Liver (tissue), 9 donors: ENCODE results near the gene ALK. TPM values are rescaled to one million over a fixed set of nuclear protein-coding genes. Genes with fewer than 3 reads are reported as not detected.

ENCODE experiments used
- DNase-seq: peaks from one replicate; pipeline ENCODE4 v3.0.0-alpha.2; 2017; ENCODE audit warnings: low spot score
- H3K27ac ChIP-seq, 2 donors: one replicate each; pipeline ENCODE4 v1.7.0; 2013; ENCODE audit warnings: inconsistent platforms in 2 of 2, low read length in 2 of 2, control low read depth in 1 of 2, low read depth in 1 of 2, mild to moderate bottlenecking in 1 of 2
- H3K27me3 ChIP-seq, 4 donors: one replicate each; pipeline versions ENCODE4 v1.6.1 to v1.7.0; 2013; ENCODE audit warnings: low read length in 3 of 4, inconsistent platforms in 1 of 4, mild to moderate bottlenecking in 1 of 4, moderate library complexity in 1 of 4; ENCODE audit not compliant: control insufficient read depth in 4 of 4, insufficient read depth in 4 of 4
- H3K36me3 ChIP-seq, 4 donors: one replicate each; pipeline versions ENCODE4 v1.6.1 to v1.7.0; 2013; ENCODE audit warnings: low read length in 3 of 4, mild to moderate bottlenecking in 3 of 4, low read depth in 1 of 4, moderate library complexity in 1 of 4; ENCODE audit not compliant: control insufficient read depth in 4 of 4, insufficient read depth in 3 of 4
- H3K4me1 ChIP-seq, 4 donors: one replicate each; pipeline versions ENCODE4 v1.6.1 to v1.7.0; 2013; ENCODE audit warnings: low read length in 3 of 4, mild to moderate bottlenecking in 3 of 4, moderate library complexity in 1 of 4; ENCODE audit not compliant: control insufficient read depth in 4 of 4, insufficient read depth in 4 of 4
- H3K4me3 ChIP-seq, 3 donors: one replicate each; pipeline versions ENCODE4 v1.6.1 to v1.7.0; 2013; ENCODE audit warnings: low read length in 3 of 3, control low read depth in 1 of 3, low read depth in 1 of 3, mild to moderate bottlenecking in 1 of 3
- H3K9ac ChIP-seq, 2 donors: one replicate each; pipeline ENCODE4 v1.7.0; 2013; ENCODE audit warnings: low read length in 2 of 2, mild to moderate bottlenecking in 2 of 2, moderate library complexity in 2 of 2, control low read depth in 1 of 2, low read depth in 1 of 2
- H3K9me3 ChIP-seq, 4 donors: one replicate each; pipeline versions ENCODE4 v1.6.1 to v1.7.0; 2013; ENCODE audit warnings: low read length in 3 of 4; ENCODE audit not compliant: control insufficient read depth in 4 of 4
- ATF3 ChIP-seq: IDR thresholded peaks from 2 replicates; pipeline ENCODE4 v1.6.1; 2016; ENCODE audit warnings: antibody characterized with exemption
- CTCF ChIP-seq: fragments of 150-350 bp; IDR thresholded peaks from 2 replicates; pipeline ENCODE4 v1.5.1; 2017; ENCODE audit warnings: improper control_type of control experiment, low read depth, low read length; ENCODE audit not compliant: missing input control
- EGR1 ChIP-seq, 2 donors: IDR thresholded peaks; 2 replicates each; pipeline ENCODE4 v1.6.1; 2016 to 2018; ENCODE audit warnings: antibody characterized with exemption in 2 of 2, low read depth in 2 of 2
- FOXA1 ChIP-seq: IDR thresholded peaks from 2 replicates; pipeline ENCODE4 v1.6.1; 2016; ENCODE audit warnings: antibody characterized with exemption
- FOXA2 ChIP-seq: IDR thresholded peaks from 2 replicates; pipeline ENCODE4 v1.6.1; 2016; ENCODE audit warnings: antibody characterized with exemption
- GABPA ChIP-seq, 2 donors: IDR thresholded peaks in 1 of 2; conservative IDR thresholded peaks in 1 of 2; 2 replicates each; pipeline ENCODE4 v1.6.1; 2016; ENCODE audit warnings: antibody characterized with exemption in 2 of 2, mild to moderate bottlenecking in 1 of 2, moderate library complexity in 1 of 2
- HNF4A ChIP-seq, 2 donors: conservative IDR thresholded peaks; 2 replicates each; pipeline ENCODE4 v1.6.1; 2016; ENCODE audit warnings: antibody characterized with exemption in 2 of 2, mild to moderate bottlenecking in 2 of 2
- JUND ChIP-seq, 2 donors: IDR thresholded peaks; 2 replicates each; pipeline ENCODE4 v1.6.1; 2016; ENCODE audit warnings: antibody characterized with exemption in 2 of 2
- MAX ChIP-seq: IDR thresholded peaks from 2 replicates; pipeline ENCODE4 v1.6.1; 2016; ENCODE audit warnings: antibody characterized with exemption
- NR2F2 ChIP-seq: IDR thresholded peaks from 2 replicates; pipeline ENCODE4 v1.6.1; 2016; ENCODE audit warnings: antibody characterized with exemption
- RAD21 ChIP-seq, 2 donors: IDR thresholded peaks; 2 replicates each; pipeline ENCODE4 v1.6.1; 2016; ENCODE audit warnings: antibody characterized with exemption in 2 of 2, mild to moderate bottlenecking in 2 of 2
- REST ChIP-seq: IDR thresholded peaks from 2 replicates; pipeline ENCODE4 v1.6.1; 2016; ENCODE audit warnings: antibody characterized with exemption, mild to moderate bottlenecking
- RXRA ChIP-seq, 2 donors: IDR thresholded peaks; 2 replicates each; pipeline ENCODE4 v1.6.1; 2017 to 2018; ENCODE audit warnings: antibody characterized with exemption in 2 of 2, mild to moderate bottlenecking in 1 of 2
- SP1 ChIP-seq: IDR thresholded peaks from 2 replicates; pipeline ENCODE4 v1.6.1; 2018; ENCODE audit warnings: antibody characterized with exemption, mild to moderate bottlenecking
- TAF1 ChIP-seq: conservative IDR thresholded peaks from 2 replicates; pipeline ENCODE4 v1.6.1; 2016; ENCODE audit warnings: antibody characterized with exemption, mild to moderate bottlenecking
- YY1 ChIP-seq: IDR thresholded peaks from 2 replicates; pipeline ENCODE4 v1.6.1; 2016; ENCODE audit warnings: antibody characterized with exemption, mild to moderate bottlenecking
- ZBTB33 ChIP-seq: IDR thresholded peaks from 2 replicates; pipeline ENCODE4 v1.6.1; 2016; ENCODE audit warnings: antibody characterized with exemption
- WGBS: extraction: QIAGEN DNeasy Blood & Tissue Kit; methylation state at CpG from one replicate; pipeline ENCODE4 v1.1.7; 2013; 5-methylcytosine and 5-hydroxymethylcytosine counted together
- polyA plus RNA-seq, 2 donors: library from polyadenylated mRNA; stranded (reverse) in 1 of 2; unstranded in 1 of 2; fragments of 200-250 nt in 1 of 2; fragments of >200 nt in 1 of 2; fragmentation: Nextera tagmentation in 1 of 2; extraction: Ambion mirVana in 1 of 2; gene quantifications; one replicate each; pipeline versions ENCODE4 v1.2.1 to v1.2.3, GENCODE V29; 2013 to 2015
- total RNA-seq, 2 donors: library from RNA; depleted of rRNA; stranded (reverse); fragments of >200 nt; gene quantifications; one replicate each; pipeline ENCODE4 v1.2.3, GENCODE V29; 2014
- donor health status: healthy.
- donor health status: healthy.
- donor health status: healthy.
- donor health status: healthy.
- donor health status: healthy.

The ALK gene
- total and polyA plus RNA-seq, 4 donors: under 0.01 TPM; not detected in 3

GRCh38 chr2:29159125-29159524 is 762.3 kb downstream of the ALK start:
- Histone ChIP-seq H3K36me3 (peaks cover 0 to 5% (median 2%) of the 10 kb centered on the region in 4 donors), H3K27me3 (peaks cover 0 to 5% (median 0%) of the 10 kb centered on the region in 4 donors), H3K9ac (no peak overlapping the region), H3K27ac (no peak overlapping the region), H3K4me3 (no peak overlapping the region), H3K9me3 (no peaks in the 10 kb centered on the region), H3K4me1 (no peaks in the 10 kb centered on the region)
- TF ChIP-seq RXRA (IDR thresholded peaks at IDR 0.05) (no peak), EGR1 (IDR thresholded peaks at IDR 0.05; ENCODE audit: low read depth in 2 of 2) (no peak), RAD21 (IDR thresholded peaks at IDR 0.05) (no peak)
- DNase-seq: no peak
- 86% methylated on average over 1 of the region's 1 CpG for WGBS

- TF ChIP-seq GABPA (IDR thresholded peaks at IDR 0.05 in 1 of 2, conservative IDR thresholded peaks at IDR 0.05 in 1 of 2) (no peak), ATF3 (no peak)
- no peaks in the 10 kb centered on the region for H3K9me3 ChIP-seq
- H3K27me3 ChIP-seq: peaks cover 0 to 5% (median 0%) of the 10 kb centered on the region in 4 donors
- no peak overlapping the region for H3K9ac ChIP-seq
- H3K4me1 ChIP-seq: no peaks in the 10 kb centered on the region
- DNase-seq: no peak
- 75% methylated on average over 4 of the region's 4 CpGs for WGBS
- peaks cover 0 to 5% (median 2%) of the 10 kb centered on the region in 4 donors for H3K36me3 ChIP-seq
- H3K27ac ChIP-seq: no peak overlapping the region
- H3K4me3 ChIP-seq: no peak overlapping the region
Observed at GRCh38 chr2:29157131-29157530, 764.3 kb downstream of the ALK start.

- H3K27me3 ChIP-seq: peaks cover 0 to 5% (median 0%) of the 10 kb centered on the region in 4 donors
- H3K9me3 ChIP-seq: no peaks in the 10 kb centered on the region
- WGBS: 85% methylated on average over 2 of the region's 2 CpGs
- TF ChIP-seq EGR1 (IDR thresholded peaks at IDR 0.05; ENCODE audit: low read depth in 2 of 2): no peak
- TF ChIP-seq ZBTB33: no peak
- no peak for TF ChIP-seq JUND (IDR thresholded peaks at IDR 0.05)
- no peak for TF ChIP-seq REST
- no peak for TF ChIP-seq TAF1
- no peak for TF ChIP-seq HNF4A (conservative IDR thresholded peaks at IDR 0.05)
- no peak for TF ChIP-seq ATF3
- no peak for TF ChIP-seq NR2F2
- no peak for TF ChIP-seq SP1
- no peak for TF ChIP-seq CTCF
- no peak for TF ChIP-seq RXRA (IDR thresholded peaks at IDR 0.05)
- TF ChIP-seq FOXA1: no peak
- no peak for TF ChIP-seq YY1
- no peak for TF ChIP-seq MAX
- no peak for TF ChIP-seq FOXA2
- TF ChIP-seq RAD21 (IDR thresholded peaks at IDR 0.05): no peak
- no peak for TF ChIP-seq GABPA (IDR thresholded peaks at IDR 0.05 in 1 of 2, conservative IDR thresholded peaks at IDR 0.05 in 1 of 2)
- H3K4me1 ChIP-seq: no peaks in the 10 kb centered on the region
- peaks cover 0 to 5% (median 2%) of the 10 kb centered on the region in 4 donors for H3K36me3 ChIP-seq
- no peak overlapping the region for H3K4me3 ChIP-seq
- H3K27ac ChIP-seq: no peak overlapping the region
- no peak overlapping the region for H3K9ac ChIP-seq
- DNase-seq: no peak
Observed at GRCh38 chr2:29155578-29155977, 765.8 kb downstream of the ALK start.
